Measurements from ENCODE around the gene RPL12.

RPL12 gene

GRCh38 chr9:127437497-127438264, 13.5 kb downstream of the RPL12 start:
- no peak for DNase-seq

GRCh38 chr9:127430415-127430814, 20.8 kb downstream of the RPL12 start:
- no peak for DNase-seq

GRCh38 chr9:127428348-127428747, 22.9 kb downstream of the RPL12 start:
- no peak for DNase-seq

GRCh38 chr9:127426756-127427155, 24.4 kb downstream of the RPL12 start:
- no peak for DNase-seq

- DNase-seq = no peak
Observed at GRCh38 chr9:127424676-127424999, 26.6 kb downstream of the RPL12 start.

GRCh38 chr9:127423934-127424675, 27.1 kb downstream of the RPL12 start, which contains the start of gene ZNF79:
TSS of gene ZNF79 (plus strand) at chr9:127424382. CDS start at chr9:127424788, 406 bp downstream.
- DNase-seq = peak; percentile 74

GRCh38 chr9:127423476-127423933, 27.7 kb downstream of the RPL12 start:
- DNase-seq = no peak

GRCh38 chr9:127422787-127423186, 28.4 kb downstream of the RPL12 start:
- no peak for DNase-seq

- no peak for DNase-seq
Observed at GRCh38 chr9:127422133-127422782, 28.9 kb downstream of the RPL12 start.

GRCh38 chr9:127421057-127421456, 30.1 kb downstream of the RPL12 start:
- no peak for DNase-seq

- DNase-seq = no peak
Observed at GRCh38 chr9:127419348-127419747, 31.9 kb downstream of the RPL12 start.

- peak; percentile 6 for DNase-seq
Observed at GRCh38 chr9:127418037-127418471, 33.2 kb downstream of the RPL12 start.

- DNase-seq = no peak
Observed at GRCh38 chr9:127417131-127418036, 33.8 kb downstream of the RPL12 start.

GRCh38 chr9:127415657-127416056, 35.5 kb downstream of the RPL12 start:
- no peak for DNase-seq

- DNase-seq = no peak
Observed at GRCh38 chr9:127415141-127415540, 36.1 kb downstream of the RPL12 start.

GRCh38 chr9:127411122-127411521, 40.1 kb downstream of the RPL12 start:
- DNase-seq = no peak

- no peak for DNase-seq
Observed at GRCh38 chr9:127407492-127407843, 43.7 kb downstream of the RPL12 start.

GRCh38 chr9:127406799-127407491, 44.3 kb downstream of the RPL12 start:
- no peak for DNase-seq

- peak; percentile 57 for DNase-seq
Observed at GRCh38 chr9:127405344-127406125, 45.7 kb downstream of the RPL12 start.

- DNase-seq = no peak
Observed at GRCh38 chr9:127404631-127405030, 46.6 kb downstream of the RPL12 start.

GRCh38 chr9:127403507-127404192, 47.6 kb downstream of the RPL12 start:
- DNase-seq = no peak
